ENCODE measurements around the gene TEP1. TPM values are rescaled to one million over a fixed set of nuclear protein-coding genes. Genes with fewer than 3 reads are reported as not detected.

TEP1 gene
- total and polyA plus RNA-seq, 10 of the 15 experiments (the other 5 are each of a cell fraction or from before 2014, with no cell fraction given) = 3.3 to 29.7 (median 16.8) TPM

DNA sequence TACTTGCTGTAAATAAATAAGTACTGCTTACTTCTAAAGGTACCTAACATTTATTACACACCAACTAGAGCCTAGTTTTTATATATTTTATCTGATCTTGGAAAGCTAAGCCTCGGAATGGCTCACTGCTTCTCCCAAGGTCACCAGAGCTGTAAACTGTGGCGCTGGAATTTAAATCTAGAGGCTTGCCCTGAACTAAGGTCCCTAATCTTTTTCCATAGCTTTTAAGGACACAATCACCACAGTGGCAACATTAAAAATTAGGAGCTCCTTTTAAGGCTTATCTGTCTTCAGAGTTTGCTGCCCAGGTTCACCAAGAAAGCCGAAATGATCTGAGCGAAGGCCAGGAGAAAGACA is 80.9 kb downstream of the TEP1 start:
- intact Hi-C loops (cut with micrococcal nuclease; ENCODE audit: unreplicated experiment) (loop anchor here (2.0 kb wide), 1 partner anchor 128 kb away; the partner anchor contains the start of gene PIP4P1), in situ Hi-C loops (cut with MboI) (loop anchor here (5.0 kb wide), 1 partner anchor 350 kb away; the partner anchor contains the start of gene RNASE4)
- Histone ChIP-seq H3K9me3 (replicated peaks; ENCODE audit: control insufficient read depth, insufficient read depth, low read length) (no peaks in the 10 kb centered on the region), H3K27me3 (replicated peaks in 1 of 2; ENCODE audit: control insufficient read depth in 2 of 2, insufficient read depth in 2 of 2, low read length in 1 of 2) (no peaks in the 10 kb centered on the region), H3K36me3 (ENCODE audit: control insufficient read depth in 2 of 2, insufficient read depth in 2 of 2, low read length in 1 of 2) (peaks cover 0 to 4% of the 10 kb centered on the region in 2 experiments; a peak in 1 of 4 replicates), H3K79me2 (ENCODE audit: control insufficient read depth, insufficient read depth, low read length) (peaks cover 48% of the 10 kb centered on the region), H3K9ac (ENCODE audit: control insufficient read depth, insufficient read depth, low read length) (peak overlapping the region; percentile 88), H4K20me1 (ENCODE audit: control insufficient read depth, insufficient read depth) (no peaks in the 10 kb centered on the region), H3K4me2 (ENCODE audit: control insufficient read depth, insufficient read depth) (peak overlapping the region; percentile 67), H2AFZ (ENCODE audit: control insufficient read depth, low read depth, low read length) (peak overlapping the region; percentile 81; the same call in 1 of the 2 replicates), H3K4me3 (peak overlapping the region; percentile 82), H3K4me1 (ENCODE audit: control insufficient read depth, insufficient read depth, low read length) (peaks cover 6% of the 10 kb centered on the region; the same call in 1 of the 2 replicates), H3K27ac (ENCODE audit: control insufficient read depth, insufficient read depth) (peak overlapping the region; percentile 85)
- TF ChIP-seq BACH1 (IDR thresholded peaks at IDR 0.05; ENCODE audit: borderline replicate concordance) (no peak), STAT3 (IDR thresholded peaks at IDR 0.05; ENCODE audit: low read depth, low read length) (no peak), RAD51 (IDR thresholded peaks at IDR 0.05) (no peak)
- WGBS (ENCODE audit: insufficient coverage, insufficient replicate concordance, low lambda C conversion rate, missing lambda C conversion rate) = 1% methylated on average over 4 of the region's 4 CpGs
- ChIA-PET POLR2A (interaction anchor here (0.8 to 7.4 kb wide), 7 partner anchors 10 to 275 kb away, joined by 3 to 96 read pairs (median 5); partner anchors contain the start of genes APEX1, OSGEP, PARP2 and PIP4P1), RAD21 (ENCODE audit: unreplicated experiment) (interaction anchor here (1.1 to 7.9 kb wide), 5 partner anchors 10 to 350 kb away, joined by 6 to 78 read pairs (median 15); partner anchors contain the start of genes PARP2, PIP4P1 and TEP1), CTCF (interaction anchor here (0.6 to 11.3 kb wide), 7 partner anchors 10 to 365 kb away, joined by 3 to 216 read pairs (median 24); partner anchors contain the start of genes PARP2, RNASE4 and TEP1), SMC1A (ENCODE audit: uncharacterized antibody, unreplicated experiment) (interaction anchor here (1.0 to 3.3 kb wide), 8 partner anchors 10 to 333 kb away, joined by 3 to 58 read pairs (median 4); partner anchors contain the start of genes PARP2, PIP4P1 and TEP1)
- ATAC-seq (no peak; the same call in 2 of the 3 replicates), DNase-seq (ENCODE audit: low read depth, low spot score) (no peak), FAIRE-seq (no peak)
- BruUV-seq (replicated peaks) = no TSS peak

GRCh38 chr14:20331053-20331613 is 82.2 kb downstream of the TEP1 start:
- RAD21 ChIA-PET (ENCODE audit: unreplicated experiment) = interaction anchor here (1.2 to 7.9 kb wide), 5 partner anchors 11 to 282 kb away, joined by 4 to 78 read pairs (median 19); partner anchors contain the start of genes PARP2, PIP4P1 and TEP1
- ATAC-seq = 0 out of 3 replicates have a peak, but pooled peaks have one; percentile 20
- in situ Hi-C loops (cut with MboI) (loop anchor here (5.0 kb wide), 1 partner anchor 351 kb away; the partner anchor contains the start of gene RNASE4), intact Hi-C loops (cut with micrococcal nuclease; ENCODE audit: unreplicated experiment) (no loop called here)
- Histone ChIP-seq H4K20me1 (ENCODE audit: control insufficient read depth, insufficient read depth) (peaks cover 3% of the 10 kb centered on the region; the same call in 1 of the 2 replicates), H3K36me3 (ENCODE audit: control insufficient read depth in 2 of 2, insufficient read depth in 2 of 2, low read length in 1 of 2) (peaks cover 2 to 12% of the 10 kb centered on the region in 2 experiments), H3K9ac (ENCODE audit: control insufficient read depth, insufficient read depth, low read length) (no peak overlapping the region; the same call in 1 of the 2 replicates), H2AFZ (ENCODE audit: control insufficient read depth, low read depth, low read length) (no peak overlapping the region), H3K4me2 (ENCODE audit: control insufficient read depth, insufficient read depth) (peak overlapping the region; percentile 83), H3K9me3 (replicated peaks; ENCODE audit: control insufficient read depth, insufficient read depth, low read length) (no peaks in the 10 kb centered on the region), H3K4me1 (ENCODE audit: control insufficient read depth, insufficient read depth, low read length) (peaks cover 6% of the 10 kb centered on the region; the same call in 1 of the 2 replicates), H3K4me3 (peak overlapping the region; percentile 58), H3K27ac (ENCODE audit: control insufficient read depth, insufficient read depth) (0 out of 2 replicates have a peak overlapping the region, but pooled peaks have one; percentile 2), H3K27me3 (replicated peaks in 1 of 2; ENCODE audit: control insufficient read depth in 2 of 2, insufficient read depth in 2 of 2, low read length in 1 of 2) (no peaks in the 10 kb centered on the region), H3K79me2 (ENCODE audit: control insufficient read depth, insufficient read depth, low read length) (peaks cover 58% of the 10 kb centered on the region)
- no peak for DNase-seq (ENCODE audit: low read depth, low spot score)
- SMC1A ChIA-PET (ENCODE audit: uncharacterized antibody, unreplicated experiment) = interaction anchor here (1.0 to 7.4 kb wide), 6 partner anchors 12 to 276 kb away, joined by 3 to 110 read pairs (median 30); partner anchors contain the start of genes PARP2 and TEP1
- no TSS peak for BruUV-seq (replicated peaks)
- POLR2A ChIA-PET = interaction anchor here (0.6 to 7.4 kb wide), 4 partner anchors 11 to 157 kb away, joined by 3 to 96 read pairs (median 5); partner anchors contain the start of genes PARP2 and PIP4P1
- no peak for FAIRE-seq
- WGBS (ENCODE audit: insufficient coverage, insufficient replicate concordance, low lambda C conversion rate, missing lambda C conversion rate) = 40% methylated on average over 2 of the region's 2 CpGs
- CTCF ChIA-PET = interaction anchor here (1.1 to 11.3 kb wide), 6 partner anchors 11 to 366 kb away, joined by 3 to 216 read pairs (median 18); partner anchors contain the start of genes PARP2 and RNASE4
- TF ChIP-seq RAD51 (IDR thresholded peaks at IDR 0.05) (no peak), SP1 (IDR thresholded peaks at IDR 0.05; ENCODE audit: low read depth, low read length) (no peak), IKZF1 (conservative IDR thresholded peaks at IDR 0.05) (no peak), ZNF274 (IDR thresholded peaks at IDR 0.05; ENCODE audit: insufficient read depth, insufficient read length) (no peak), BMI1 (IDR thresholded peaks at IDR 0.05; ENCODE audit: borderline replicate concordance) (no peak), SREBF2 (IDR thresholded peaks at IDR 0.05; ENCODE audit: low read length) (no peak), NFIC (IDR thresholded peaks at IDR 0.05; ENCODE audit: low read depth, low read length) (no peak), PBX3 (IDR thresholded peaks at IDR 0.05; ENCODE audit: insufficient replicate concordance, low read depth, low read length) (no peak), EED (IDR thresholded peaks at IDR 0.05; ENCODE audit: low read depth) (no peak)
- TF ChIP-seq, protein P1, sequence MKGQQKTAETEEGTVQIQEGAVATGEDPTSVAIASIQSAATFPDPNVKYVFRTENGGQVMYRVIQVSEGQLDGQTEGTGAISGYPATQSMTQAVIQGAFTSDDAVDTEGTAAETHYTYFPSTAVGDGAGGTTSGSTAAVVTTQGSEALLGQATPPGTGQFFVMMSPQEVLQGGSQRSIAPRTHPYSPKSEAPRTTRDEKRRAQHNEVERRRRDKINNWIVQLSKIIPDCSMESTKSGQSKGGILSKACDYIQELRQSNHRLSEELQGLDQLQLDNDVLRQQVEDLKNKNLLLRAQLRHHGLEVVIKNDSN (IDR thresholded peaks at IDR 0.05; ENCODE audit: borderline replicate concordance, extremely low read length, insufficient read depth, low read depth, low read length) = no peak
